Renal cortical epithelial cell (primary cell): ENCODE results near the gene PIGZ. TPM values are rescaled to one million over a fixed set of nuclear protein-coding genes. Genes with fewer than 3 reads are reported as not detected.
A peak's percentile ranks its signal among the peaks of the same experiment; 100 is the strongest.

Experiments used
- DNase-seq: peaks from one replicate; pipeline ENCODE4 v3.0.0-alpha.2; 2011; ENCODE audit warnings: low read depth
- total RNA-seq: library from RNA; depleted of rRNA; stranded (reverse); fragments of >200 nt; gene quantifications from 2 replicates; pipeline ENCODE4 v1.2.3, GENCODE V29; 2014

Gene PIGZ, protein sequence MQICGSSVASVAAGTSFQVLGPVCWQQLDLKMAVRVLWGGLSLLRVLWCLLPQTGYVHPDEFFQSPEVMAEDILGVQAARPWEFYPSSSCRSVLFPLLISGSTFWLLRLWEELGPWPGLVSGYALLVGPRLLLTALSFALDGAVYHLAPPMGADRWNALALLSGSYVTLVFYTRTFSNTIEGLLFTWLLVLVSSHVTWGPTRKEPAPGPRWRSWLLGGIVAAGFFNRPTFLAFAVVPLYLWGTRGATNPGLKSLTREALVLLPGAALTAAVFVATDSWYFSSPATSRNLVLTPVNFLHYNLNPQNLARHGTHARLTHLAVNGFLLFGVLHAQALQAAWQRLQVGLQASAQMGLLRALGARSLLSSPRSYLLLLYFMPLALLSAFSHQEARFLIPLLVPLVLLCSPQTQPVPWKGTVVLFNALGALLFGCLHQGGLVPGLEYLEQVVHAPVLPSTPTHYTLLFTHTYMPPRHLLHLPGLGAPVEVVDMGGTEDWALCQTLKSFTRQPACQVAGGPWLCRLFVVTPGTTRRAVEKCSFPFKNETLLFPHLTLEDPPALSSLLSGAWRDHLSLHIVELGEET
- 3.0 and 3.1 TPM in 2 replicates for total RNA-seq

- no peak for DNase-seq
Observed at GRCh38 chr3:196968233-196969133, at the start of gene PIGZ. Gene PIGZ, minus strand, starts transcription at chr3:196968833. Its CDS starts 16,802 bp downstream, at chr3:196952031.

- DNase-seq = no peak
Observed at GRCh38 chr3:197017003-197017402, 48.4 kb upstream of the PIGZ start.

DNA sequence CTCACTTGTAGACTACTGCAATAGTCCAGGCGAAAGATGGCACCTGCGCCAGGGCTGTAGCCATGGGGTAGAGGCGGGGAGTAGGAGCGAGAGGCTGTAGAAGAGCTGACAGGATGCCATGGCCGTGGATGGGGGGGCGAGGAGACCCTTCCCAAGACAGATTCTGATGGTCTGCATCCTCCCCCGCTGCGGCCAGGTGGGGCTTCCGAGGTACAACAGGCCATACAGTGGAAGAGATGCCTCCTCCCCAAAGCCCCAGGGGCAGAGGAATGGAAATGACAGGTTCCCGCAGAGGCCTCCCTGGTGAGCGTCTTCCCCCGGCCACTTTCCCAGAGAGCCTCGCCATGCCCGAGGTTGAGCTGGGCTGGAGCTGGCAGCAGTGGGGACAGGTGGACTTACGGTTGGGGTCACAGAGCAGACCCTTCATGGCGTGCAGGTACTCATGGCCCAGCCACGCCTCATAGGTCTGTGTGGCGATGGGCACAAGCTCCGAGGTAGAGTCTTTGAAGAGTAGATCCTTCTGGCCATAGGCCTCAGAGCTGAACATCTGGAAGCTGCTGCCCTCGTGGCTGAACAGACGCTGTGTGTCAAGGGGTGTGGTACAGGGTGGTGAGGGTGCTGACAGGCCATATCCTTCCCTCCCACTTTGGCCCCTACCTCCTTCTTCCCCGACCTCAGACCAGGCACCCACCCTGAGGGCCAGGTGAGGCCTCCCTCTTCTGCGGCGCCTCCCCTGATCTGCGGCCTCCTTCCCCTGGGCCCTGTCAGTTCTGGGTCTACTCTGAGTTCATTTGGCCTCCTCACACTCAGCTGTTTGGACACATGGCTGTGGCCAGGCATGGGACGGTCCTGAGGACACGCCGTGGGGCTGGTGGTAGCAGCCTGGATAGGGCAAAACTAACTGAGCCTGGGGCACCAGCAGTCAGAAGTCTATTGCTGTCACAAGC lies 47.4 kb upstream of the PIGZ start:
- no peak for DNase-seq

- DNase-seq = no peak
Observed at GRCh38 chr3:197014942-197015575, 46.4 kb upstream of the PIGZ start.

DNA sequence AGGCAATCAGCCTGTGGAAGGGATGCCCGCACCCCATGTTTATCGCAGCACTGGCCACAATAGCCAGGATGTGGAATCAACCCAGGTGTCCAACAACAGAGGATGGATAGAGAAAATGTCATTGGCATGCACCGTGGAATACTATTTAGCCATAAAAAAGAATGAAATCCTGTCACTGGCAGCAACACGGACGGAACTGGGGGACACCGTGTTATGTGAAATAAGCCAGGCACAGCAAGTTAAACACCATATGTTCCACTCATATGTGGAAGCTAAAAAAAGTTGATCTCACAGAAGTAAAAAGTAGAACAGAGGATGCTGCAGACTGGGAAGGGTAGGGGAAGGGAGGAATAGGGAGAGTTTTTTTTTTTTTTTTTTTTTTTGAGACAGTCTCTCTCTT lies 45.4 kb upstream of the PIGZ start:
- DNase-seq = no peak

DNA sequence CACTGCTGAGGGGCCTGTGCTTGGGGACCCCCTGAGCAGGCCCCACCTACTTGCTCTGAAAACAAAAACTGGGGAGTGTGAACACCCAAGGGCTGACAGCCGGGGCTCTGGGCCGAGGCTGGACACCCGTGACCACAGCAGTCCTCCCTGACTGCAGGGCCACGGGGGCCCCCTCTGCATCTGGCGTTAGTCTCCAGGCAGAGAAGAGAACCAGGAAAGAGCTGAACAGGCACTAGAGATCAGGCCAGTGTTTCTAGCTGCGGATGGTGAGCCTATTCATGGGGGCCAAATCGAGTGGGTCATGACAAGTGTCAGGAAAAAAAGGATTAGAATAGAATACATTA lies 43.9 kb upstream of the PIGZ start:
- DNase-seq = no peak

- DNase-seq = no peak
Observed at GRCh38 chr3:197011780-197012539, 43.3 kb upstream of the PIGZ start.

- no peak for DNase-seq
Observed at GRCh38 chr3:197010556-197011351, 42.1 kb upstream of the PIGZ start.

DNA sequence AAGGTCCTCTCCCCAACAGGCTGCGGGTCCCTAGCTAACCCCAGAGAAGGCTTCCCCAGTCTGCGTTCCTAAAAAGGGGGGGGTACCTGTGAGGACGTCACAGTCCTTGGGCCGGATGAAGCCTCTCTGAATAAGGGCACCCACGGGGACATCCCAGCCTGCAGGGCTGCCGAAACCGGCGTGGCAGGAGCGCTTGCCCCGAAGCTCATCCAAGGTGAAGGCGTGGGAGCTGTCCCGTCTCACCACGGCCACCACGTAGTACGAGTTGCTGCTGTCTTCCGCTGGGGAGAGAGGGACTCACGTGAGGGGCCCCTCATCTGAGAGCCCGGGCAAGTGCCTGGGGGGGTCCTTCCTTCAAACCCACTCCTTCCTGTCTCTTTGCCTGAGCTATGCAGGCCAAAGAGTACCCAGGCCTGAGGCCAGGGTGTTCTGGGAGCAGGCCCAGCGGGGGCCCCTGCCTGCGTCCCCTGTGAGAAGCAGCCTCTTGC lies 40.9 kb upstream of the PIGZ start:
- DNase-seq = no peak

DNA sequence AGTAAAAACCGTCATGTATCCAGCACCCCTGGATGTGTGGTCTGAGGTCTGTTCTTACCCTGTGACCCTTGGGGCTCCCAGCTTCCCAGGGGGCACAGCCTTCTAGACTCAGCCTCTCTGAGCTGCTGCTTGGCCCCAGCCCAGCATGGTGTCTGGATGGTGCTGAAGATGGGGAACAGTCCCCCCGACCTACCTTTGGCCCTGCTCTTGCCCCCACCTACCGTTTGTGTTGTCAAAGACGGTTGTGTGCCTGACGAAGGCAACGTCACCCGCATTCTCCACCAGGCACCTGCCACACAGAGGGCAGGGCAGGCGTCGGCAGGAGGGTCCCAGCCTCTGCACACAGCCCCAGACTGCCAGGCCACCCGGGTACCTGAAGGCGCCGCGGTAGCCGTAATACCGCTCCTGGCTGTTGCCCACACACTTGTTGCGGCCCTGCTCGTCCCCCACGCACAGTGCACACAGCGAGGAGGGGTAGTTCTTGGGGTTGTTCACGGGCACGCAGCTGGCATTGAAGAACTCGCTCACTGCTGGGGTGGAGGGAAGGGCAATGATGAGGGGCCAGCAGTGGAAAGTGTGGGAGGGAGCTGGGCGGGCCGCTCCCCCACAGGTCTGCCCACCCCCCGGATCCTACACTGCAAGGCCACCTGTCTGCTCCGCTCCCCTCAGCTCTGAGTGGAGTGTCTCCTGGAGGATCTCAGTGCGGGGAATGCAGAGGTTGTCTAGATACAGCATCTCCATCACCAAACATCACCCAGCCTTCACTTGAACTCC lies 40.0 kb upstream of the PIGZ start:
- DNase-seq = no peak

DNA sequence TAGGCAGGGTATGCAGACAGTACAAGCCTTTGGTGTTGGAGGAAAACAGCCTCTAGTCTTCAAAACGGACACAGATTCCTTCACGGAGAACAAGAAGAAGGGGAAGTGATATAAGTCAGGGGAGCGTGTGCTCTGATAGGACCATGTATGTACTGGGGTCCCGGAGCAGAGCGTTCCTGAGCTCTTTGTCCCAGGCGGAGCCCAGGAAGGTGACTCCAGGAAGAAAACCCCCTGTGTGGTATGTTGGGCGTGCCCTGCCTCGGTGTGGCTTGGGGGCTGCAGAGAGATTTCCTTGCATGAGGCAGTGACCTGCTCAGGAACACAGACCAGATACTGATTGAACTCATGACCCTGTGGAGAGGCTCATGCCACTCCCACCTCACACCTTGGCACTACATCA lies 39.3 kb upstream of the PIGZ start:
- no peak for DNase-seq

GRCh38 chr3:197007296-197007940 lies 38.8 kb upstream of the PIGZ start:
- no peak for DNase-seq

GRCh38 chr3:197006860-197007259 lies 38.2 kb upstream of the PIGZ start:
- DNase-seq = no peak

DNA sequence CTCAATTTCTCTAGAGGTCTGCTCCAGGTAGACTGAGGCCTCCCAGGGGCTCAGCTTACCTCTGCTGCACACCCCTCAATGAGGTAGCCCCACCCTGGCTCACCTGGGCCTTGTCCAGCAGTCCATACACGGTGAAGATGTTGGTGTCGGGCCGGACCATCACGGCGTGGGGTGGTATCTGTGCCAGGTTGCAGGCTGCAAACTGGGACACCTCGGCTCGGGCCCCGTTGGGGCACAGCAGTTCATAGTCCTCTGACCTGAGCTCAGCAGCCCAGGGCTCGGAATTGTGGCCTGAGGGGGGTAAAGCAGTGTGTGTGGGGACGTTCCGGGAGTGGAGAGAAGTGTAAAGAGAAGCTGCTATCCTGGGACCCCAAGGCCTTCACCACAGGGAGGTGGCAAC lies 37.8 kb upstream of the PIGZ start:
- DNase-seq = no peak

- DNase-seq = no peak
Observed at GRCh38 chr3:197003461-197004385, 35.1 kb upstream of the PIGZ start.

- DNase-seq = peak; percentile 37
Observed at GRCh38 chr3:197002701-197003454, 34.2 kb upstream of the PIGZ start.
